ENCODE results near the gene NECAB3. TPM values are rescaled to one million over a fixed set of nuclear protein-coding genes. Genes with fewer than 3 reads are reported as not detected.

NECAB3 gene
- total and polyA plus RNA-seq, 2 of the 13 experiments (the other 11 are each of a cell fraction or from before 2014, with no cell fraction given): 61.5 to 65.5 TPM

GRCh38 chr20:33688938-33689424 is 14.8 kb upstream of the NECAB3 start (continued):
- TF ChIP-seq ZNF543 (CRISPR knock-in tag; IDR thresholded peaks at IDR 0.05) (no peak), ZBTB33 (CRISPR knock-in tag; IDR thresholded peaks at IDR 0.05) (no peak), SYNCRIP (IDR thresholded peaks at IDR 0.05; ENCODE audit: insufficient read depth, low read depth, low read length) (no peak), SNAPC2 (CRISPR knock-in tag; IDR thresholded peaks at IDR 0.05) (peak; percentile 56; the same call in 1 of the 2 replicates), CAMTA2 (CRISPR knock-in tag; IDR thresholded peaks at IDR 0.05; ENCODE audit: borderline replicate concordance) (no peak), ONECUT2 (CRISPR knock-in tag; IDR thresholded peaks at IDR 0.05) (no peak), ZUFSP (CRISPR knock-in tag; IDR thresholded peaks at IDR 0.05; ENCODE audit: borderline replicate concordance) (no peak), KLF11 (CRISPR knock-in tag; IDR thresholded peaks at IDR 0.05) (no peak), IKZF1 (IDR thresholded peaks at IDR 0.05) (no peak), TGIF2 (CRISPR knock-in tag; IDR thresholded peaks at IDR 0.05) (no peak), ZNF747 (CRISPR knock-in tag; IDR thresholded peaks at IDR 0.05; ENCODE audit: borderline replicate concordance) (peak; percentile 84), HNRNPUL1 (IDR thresholded peaks at IDR 0.05; ENCODE audit: low read depth, low read length) (no peak), MXD4 (CRISPR knock-in tag; IDR thresholded peaks at IDR 0.05) (no peak)
